GM11168 (cell line): ENCODE data around the gene GPC5.
"Not testable (repeated sequence)": the region's sequence is repeated elsewhere in the genome, so short reads cannot be mapped to it uniquely, and the experiment has no call there.

Source experiments
- in situ Hi-C: fragments of 300-500 bp; cut with MboI; formaldehyde crosslinking; loops from one replicate; pipeline ENCODE4 v1.12.0; 2022; ENCODE audit warnings: low sequenced_read_pairs; ENCODE audit not compliant: unreplicated experiment

The GPC5 gene

DNA sequence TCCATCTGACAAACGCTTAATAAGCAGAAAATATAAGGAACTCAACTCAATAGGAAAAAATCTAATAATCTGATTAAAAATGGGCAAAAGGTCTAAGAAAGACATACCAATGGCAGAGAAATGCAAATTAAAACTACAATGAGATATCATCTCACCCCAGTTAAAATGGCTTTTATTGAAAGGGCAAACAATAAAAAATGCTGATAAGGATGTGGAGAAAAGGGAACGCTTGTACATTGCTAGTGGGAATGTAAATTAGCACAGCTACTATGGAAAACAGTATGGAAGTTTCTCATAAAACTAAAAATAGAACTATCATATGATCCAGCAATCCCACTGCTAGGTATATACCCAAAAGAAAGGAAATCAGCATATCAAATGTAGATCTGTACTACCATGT, 1319.4 kb downstream of the GPC5 start:
- in situ Hi-C loops, result no loop called here

DNA sequence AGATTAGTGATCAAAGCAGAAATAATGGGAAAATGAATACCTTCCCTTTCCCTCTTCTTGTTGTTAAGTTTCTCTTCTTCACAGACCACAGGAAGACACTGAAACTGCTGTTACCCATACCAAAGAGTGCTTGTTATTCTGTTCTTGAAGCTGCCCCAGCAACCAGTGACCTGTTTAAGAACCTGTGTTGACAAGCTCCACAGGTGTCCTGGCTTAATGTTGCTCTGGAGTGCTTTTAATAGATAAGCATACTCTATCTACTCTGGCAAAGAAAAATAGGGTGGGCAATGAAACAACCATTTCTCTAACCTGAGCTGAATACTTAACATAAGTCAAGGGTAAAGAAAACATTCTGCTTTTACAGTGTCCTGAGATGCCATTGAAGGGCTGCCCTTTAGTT, 1321.4 kb downstream of the GPC5 start:
- in situ Hi-C loops, result no loop called here

DNA sequence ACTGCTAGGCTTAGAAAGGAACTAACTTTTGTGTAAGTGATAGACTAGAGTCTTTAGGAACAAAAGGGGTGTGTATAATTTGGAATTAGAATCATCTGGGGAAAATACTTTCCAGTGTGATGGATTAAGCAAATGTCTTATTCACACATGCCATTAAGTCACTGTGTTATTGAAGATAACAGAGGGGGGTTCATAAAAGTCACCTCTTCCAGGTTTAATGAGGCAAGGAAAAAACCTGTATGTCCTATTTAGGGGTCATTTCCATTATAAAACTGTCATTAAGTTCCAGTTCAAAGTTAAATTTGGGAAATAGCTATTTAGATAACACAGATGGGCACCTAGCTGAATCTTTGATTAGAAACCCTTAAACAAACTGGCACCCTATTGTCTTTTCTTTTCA, 1323.2 kb downstream of the GPC5 start:
- in situ Hi-C loops, result no loop called here

DNA sequence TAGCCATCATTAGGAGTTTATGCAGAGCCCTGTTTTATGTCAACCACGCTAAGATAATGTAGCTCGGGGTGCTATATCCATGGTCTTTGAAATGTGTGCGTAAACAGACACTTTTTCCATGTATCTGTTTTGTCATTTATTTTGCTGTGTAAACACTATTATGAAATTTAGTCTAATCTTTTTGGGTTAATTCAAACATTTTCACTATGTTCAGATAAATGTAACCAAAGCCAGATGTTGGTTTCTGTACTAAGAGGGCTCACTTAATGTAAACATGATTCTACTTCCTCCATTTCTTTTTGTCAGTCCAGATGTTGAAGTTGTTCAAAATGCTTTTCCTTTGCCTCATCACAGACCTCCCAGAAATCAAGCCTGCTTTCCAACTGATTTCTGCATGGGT, 1328.7 kb downstream of the GPC5 start:
- in situ Hi-C loops, result no loop called here

DNA sequence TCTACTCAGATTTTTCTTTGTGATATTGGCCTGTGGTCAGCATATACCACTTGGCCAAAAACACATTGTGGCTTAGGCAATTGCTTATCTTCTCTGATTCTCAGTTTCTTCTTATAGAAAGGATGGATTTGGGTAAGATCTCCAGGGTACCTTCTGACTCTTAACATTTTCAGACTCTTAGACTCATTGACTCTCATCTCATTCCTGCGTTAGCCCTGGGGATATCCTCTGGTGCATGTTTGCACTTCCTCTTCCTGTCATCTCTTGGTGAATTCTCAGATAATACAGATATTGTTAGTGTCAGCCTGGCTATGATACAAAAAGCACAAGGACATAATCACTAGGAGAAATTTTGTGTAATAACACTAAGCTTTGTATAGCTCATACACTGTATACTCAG, 1335.6 kb downstream of the GPC5 start:
- in situ Hi-C loops, result no loop called here

DNA sequence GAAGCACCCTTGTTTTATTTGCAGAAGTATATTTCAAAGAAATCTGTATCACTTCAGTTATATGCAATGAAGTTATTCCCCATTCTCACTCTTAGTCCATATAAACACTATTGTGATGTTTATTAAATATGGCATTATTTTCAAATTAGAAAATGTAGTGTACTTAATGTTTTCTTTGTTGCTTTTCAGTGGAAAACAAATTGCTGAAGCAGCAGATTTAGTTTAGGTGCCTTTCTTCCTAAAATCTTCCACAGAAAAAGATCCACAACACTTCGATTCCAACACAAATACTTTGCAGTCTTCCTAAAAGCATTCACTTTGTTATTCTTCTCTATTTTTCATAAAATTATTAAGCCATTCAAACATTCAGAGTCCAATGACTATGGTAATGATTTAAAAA, 1336.1 kb downstream of the GPC5 start:
- in situ Hi-C loops, result no loop called here

DNA sequence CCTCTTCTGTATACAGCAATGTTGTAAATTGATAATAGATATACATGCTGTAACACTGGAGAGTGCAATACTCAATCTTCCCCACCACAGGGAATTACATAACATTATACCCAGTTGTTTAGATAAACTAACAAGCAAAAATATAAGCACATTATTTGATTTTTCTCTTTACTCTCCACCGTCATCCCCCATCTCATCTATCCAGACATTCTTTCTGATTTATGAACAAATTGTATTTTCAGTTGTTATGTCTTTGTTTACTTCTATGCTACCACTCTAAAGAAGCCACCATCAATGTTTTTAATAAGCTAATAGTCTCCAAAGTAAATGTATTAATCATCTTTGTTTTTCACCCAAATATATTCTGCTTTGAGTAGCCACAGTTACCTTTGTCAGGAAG, 1337.5 kb downstream of the GPC5 start:
- in situ Hi-C loops, result no loop called here

DNA sequence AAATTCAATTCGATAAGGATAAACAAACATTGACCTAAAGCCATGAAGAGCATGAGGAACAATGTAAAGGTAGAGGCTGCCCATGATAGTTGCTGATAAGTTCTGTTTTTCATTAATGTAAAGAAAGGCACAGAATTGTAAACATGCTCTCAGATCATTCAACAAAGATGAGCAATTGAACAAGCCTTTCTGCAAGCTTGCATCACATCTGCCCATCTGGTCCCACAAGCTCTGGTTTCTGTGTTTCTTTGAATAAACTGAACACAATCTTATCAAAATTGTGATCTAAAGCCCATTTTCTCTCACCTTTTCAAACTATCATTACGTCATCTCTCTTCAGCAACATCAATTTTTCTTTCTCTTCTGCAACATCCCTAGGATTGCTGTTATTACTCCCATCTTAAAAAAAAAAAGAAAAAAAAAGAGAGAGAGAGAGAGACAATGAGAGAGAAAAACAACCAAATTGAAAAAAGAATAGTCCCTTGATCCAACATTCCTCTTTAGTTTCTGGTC, 1340.9 kb downstream of the GPC5 start:
- in situ Hi-C loops, result no loop called here

DNA sequence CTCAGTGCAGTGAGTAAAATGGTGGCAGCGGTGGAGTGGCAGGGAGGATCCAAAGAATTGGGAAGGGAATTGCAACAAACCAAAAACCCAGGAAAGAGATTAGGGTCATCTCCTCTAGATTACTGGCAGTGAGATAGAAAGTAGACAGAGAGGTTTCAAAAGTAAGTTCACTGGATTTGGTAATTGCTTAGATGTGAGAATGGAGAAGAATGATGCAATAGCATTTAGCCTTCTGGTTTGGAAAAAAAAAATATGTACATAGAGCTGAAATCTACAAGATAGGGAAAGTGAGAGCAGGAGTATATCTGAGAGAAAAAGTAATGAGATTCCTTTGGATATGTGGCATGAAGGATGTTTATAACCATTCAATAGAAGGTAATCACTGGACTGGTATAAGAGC, 1345.6 kb downstream of the GPC5 start:
- in situ Hi-C loops, result no loop called here

DNA sequence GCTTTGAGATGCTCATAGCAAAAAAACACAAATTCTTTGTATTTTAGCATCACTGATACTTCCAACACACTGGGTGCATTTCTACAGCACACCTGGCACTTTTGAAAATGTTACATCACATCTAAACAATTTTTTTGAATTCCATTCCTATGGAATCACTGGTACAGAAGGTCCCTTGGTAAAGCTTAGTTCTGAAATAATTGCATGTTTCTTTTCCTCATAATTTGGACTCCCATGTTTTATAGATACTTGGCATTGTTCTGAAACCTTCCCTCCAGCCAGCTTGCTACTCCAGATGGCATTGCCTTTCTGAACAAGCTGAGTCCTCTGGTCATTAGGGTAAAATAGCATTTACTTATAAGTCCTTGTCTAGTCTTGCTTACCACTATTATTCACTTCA, 1346.8 kb downstream of the GPC5 start:
- in situ Hi-C loops, result no loop called here

DNA sequence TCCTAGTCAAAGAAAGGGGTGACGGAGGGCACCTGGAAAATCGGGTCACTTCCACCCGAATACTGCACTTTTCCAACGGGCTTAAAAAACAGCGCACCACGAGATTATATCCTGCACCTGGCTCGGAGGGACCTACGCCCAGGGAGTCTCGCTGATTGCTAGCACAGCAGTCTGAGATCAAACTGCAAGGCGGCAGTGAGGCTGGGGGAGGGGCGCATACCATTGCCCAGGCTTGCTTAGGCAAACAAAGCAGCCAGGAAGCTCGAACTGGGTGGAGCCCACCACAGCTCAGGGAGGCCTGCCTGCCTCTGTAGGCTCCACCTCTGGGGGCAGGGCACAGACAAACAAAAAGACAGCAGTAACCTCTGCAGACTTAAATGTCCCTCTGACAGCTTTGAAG, 1354.3 kb downstream of the GPC5 start:
- in situ Hi-C loops, result not testable (repeated sequence)

DNA sequence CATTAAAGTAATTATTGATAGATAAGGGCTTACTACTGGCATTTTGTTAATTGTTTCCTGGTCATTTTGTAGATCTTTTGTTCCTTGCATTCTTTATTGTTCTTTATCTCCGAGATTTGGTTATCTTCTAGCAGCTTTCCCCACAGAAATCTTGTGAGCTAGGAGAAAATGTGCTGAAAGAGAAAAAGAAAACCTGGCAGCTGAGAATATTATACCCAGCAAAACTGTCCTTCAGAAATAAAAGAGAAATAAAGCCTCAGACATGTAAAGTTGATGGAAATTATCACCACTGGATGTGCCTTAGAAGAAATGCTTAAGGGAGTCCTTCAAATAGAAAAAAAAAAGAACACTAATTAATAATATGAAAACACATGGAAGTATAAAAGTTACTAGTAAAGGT, 1363.3 kb downstream of the GPC5 start:
- in situ Hi-C loops, result no loop called here

DNA sequence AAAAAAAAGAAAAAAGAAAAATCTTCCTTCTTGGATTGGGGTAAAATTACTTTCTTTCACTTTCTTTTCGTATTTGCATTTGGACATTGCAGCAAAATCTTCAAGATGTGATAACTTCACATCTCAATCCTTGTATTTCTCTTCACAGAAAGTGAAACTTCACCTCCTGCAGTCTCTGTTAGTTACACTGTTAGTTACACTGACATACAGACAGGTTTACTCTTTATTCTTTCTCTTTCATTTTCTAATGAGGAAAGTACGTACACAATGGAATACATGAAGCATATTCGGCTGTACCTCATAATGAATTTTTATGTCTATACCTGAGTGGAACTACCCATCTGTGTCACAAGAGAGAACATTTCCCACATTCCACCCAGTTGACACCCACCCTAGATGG, 1369.0 kb downstream of the GPC5 start:
- in situ Hi-C loops, result no loop called here

DNA sequence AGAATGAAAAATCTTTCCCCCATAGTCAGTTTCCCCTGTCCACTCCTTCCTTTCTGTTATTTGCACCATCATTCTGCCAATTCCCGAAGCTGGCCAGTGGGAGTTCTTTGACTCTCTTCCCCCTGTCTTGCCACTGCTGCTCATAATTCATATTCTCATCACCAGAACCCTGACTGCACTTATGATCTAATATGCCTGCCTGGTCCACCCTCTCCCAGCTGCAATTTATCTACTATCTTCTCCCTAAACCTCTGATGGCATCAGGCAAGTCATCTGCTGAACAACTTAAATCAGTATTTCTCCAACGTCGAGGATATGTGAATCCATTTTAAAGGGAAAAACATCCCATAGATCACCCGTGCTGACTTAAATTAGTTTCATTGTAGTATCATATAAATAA, 1370.2 kb downstream of the GPC5 start:
- in situ Hi-C loops, result no loop called here

DNA sequence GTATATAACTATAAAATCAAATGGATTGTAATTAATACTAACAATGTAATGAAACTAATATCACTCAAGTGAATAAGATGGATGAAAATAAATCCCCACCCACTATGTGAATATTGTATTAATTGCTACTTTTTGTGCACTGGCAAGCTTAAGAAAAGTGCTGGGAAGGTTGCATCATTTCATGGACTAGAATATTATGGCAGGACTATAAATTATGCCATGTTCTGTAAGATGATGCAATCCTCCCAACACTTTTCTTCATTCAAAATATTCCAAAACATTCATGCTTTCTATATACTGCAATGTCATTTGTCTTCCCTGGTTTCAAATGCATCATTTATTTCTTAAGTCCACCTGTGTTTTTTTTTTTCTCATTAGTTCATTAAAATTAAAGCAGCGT, 1370.6 kb downstream of the GPC5 start:
- in situ Hi-C loops, result no loop called here

DNA sequence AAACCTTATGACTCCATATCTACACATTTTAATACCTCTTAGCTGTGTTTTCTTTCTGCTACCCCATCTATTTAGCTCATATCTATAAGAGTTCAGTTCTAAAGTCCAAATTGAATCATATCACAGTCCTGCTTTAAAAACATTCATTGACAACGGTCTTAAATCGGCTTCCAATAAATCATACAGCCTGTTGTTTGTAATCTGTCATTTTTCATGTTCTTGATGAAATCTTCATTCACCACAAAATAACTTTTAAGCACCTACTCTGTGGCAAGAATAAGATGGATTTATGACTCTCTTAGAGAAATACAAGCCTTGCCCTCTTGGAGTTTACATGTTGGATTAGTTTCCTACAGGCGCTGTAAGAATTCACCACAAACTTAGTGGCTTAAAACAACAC, 1377.2 kb downstream of the GPC5 start:
- in situ Hi-C loops, result no loop called here

DNA sequence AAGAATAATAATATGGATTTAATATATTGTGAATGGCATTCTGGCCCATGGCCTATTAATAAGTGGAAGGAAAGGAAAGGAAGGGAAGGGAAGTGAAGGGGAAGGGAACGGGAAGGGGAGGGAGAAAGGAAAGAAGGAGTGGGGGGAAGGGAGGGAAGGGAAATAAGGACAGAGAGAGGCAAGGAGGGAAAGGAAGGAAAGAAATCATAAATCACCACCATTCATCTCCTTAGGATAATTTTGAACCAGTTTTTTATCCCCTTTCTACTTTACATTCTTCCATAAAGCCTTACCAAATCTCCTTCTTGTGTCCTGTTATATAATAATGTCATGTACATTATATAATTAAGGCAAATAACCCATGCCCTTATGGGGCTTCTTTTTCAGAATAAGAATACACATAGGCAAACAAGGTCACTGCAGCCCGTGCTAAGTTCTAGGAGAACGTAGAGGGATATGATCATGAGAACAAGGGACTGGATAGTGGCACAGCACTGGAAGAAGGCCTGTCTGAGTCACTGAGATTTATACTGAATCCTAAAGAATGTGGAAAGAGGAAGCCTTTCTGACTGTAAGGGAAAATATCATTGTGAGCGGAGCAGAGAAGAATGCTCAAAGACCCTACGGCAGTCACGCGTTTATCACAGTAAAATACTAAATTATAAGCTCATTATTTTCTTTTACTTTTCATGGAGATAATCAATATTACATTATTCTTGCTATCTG, 1383.7 kb downstream of the GPC5 start:
- in situ Hi-C loops, result no loop called here

DNA sequence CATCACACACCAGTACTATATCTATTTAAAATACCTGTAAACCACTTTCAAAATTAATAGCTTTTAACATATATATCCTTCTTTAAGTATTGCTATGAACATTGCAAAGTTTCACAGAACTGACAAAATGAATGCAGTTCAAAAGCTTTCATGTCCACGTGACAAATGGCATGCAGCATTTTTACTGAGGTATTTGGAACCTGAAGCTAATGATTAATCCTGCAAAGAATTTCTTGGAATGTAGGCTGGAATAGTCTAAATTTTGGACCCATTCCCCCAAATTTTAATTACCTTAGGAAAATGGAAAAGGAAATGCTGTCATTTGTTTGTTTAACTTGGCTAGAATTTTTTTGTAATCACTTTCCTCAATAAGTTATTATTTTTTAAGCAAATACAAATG, 1404.4 kb downstream of the GPC5 start:
- in situ Hi-C loops, result no loop called here

DNA sequence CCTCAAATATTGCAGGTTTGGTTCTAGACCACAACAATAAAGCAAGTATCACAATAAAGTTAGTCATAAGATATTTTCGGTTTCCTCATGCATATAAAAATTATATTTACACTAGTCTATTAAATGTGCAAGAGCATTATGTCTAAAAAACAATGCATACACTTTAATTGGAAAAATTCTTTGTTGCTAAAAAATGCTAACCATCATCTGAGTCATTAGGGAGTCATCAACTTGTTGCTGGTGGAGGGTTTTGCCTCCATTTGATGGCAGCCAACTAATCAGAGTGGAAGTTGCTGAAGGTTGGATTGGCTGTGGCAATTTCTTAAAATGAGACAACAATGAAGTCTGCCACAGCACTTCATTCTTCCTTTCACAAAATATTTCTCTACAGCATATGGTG, 1405.9 kb downstream of the GPC5 start:
- in situ Hi-C loops, result no loop called here

DNA sequence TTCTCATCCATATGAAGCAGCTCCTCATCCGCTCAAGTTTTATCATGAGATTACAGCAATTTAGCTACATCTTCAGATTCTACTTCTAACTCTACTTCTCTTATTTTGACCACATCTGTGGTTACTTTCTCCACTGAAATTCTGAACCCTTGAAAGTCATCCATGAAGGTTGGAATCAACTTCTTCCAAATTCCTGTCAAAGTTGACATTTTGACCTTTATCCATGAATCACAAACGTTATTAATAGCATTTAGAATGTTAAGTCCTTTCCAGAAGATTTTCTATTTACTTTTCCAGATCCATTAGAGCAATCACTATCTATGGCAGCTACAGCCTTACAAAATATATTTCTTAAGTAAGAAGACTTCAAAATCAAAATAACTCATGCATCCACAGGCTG, 1406.5 kb downstream of the GPC5 start:
- in situ Hi-C loops, result no loop called here

DNA sequence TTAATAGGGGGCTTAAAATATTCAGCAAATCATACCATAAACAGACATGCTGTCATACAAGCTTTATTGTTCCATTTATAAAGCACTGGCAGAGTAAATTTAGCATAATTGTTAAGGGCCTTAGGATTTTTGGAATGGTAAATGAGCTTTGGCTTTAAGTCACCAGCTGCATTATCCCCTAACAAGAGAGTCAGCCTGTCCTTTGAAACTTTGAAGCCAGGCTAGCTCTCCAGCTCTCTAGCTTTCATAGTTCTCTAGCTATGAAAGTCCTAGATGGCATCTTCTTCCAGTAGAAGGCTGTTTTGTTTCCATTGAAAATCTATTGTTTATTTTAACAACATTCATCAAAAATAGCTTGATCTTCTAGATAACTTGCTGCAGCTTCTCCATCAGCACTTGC, 1407.3 kb downstream of the GPC5 start:
- in situ Hi-C loops, result no loop called here

DNA sequence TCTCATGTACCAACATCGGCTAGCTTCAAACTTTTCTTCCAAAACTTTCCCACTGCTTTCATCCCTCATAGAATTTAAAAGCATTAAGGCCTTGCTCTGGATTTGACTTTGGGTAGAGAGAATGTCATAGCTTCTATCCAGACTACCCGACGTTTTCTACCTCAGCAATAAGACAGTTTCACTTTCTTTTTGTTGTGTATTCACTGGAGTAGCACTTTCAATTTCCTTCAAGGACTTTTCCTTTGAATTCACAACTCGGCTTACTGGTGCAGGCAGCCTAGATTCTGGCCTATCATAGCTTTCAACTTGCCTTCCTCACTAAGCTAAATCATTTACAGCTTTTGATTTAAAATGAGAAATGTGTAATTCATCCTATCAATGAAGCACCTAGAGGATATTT, 1407.8 kb downstream of the GPC5 start:
- in situ Hi-C loops, result no loop called here

DNA sequence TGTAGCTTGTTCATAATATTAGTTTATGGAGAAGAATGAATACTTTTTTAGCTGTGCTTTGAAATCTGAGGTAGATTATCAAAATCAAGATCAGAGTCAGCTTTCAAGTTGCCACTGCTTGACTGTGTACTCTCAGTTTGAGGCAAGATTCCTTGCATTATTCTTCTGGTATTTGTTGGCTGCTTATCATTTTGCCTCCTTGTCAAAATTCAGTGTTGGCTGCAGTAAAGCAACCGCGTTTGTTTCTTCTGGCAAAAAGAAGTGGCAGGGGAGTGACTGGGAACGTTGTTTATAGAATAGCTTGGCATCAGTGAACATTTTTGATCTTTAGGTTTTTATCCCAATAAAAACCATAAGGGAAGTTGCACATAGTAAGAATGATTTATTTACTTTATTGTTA, 1408.9 kb downstream of the GPC5 start:
- in situ Hi-C loops, result no loop called here
